Gastrocnemius medialis (tissue), 4 donors: Measurements from ENCODE around the gene RASGRP3. TPM values are rescaled to one million over a fixed set of nuclear protein-coding genes. Genes with fewer than 3 reads are reported as not detected.

Experiments
- ATAC-seq, 2 donors: fragments of 150-250 bp; one replicate each; pipeline ENCODE4 v1.9.1; 2016
- DNase-seq, 2 donors: peaks; one replicate each; pipeline ENCODE4 v3.0.0-alpha.2; 2019
- H3K27ac ChIP-seq, 4 donors: fragments of 200-600 bp; sonication (generic); 1 replicate in 1 of 4; 2 replicates in 3 of 4; pipeline ENCODE4 v1.5.1; 2016 to 2018; ENCODE audit warnings: mild to moderate bottlenecking in 2 of 4, moderate library complexity in 1 of 4
- H3K27me3 ChIP-seq, 3 donors: fragments of 200-600 bp; sonication (generic) in 2 of 3; 1 replicate in 1 of 3; 2 replicates in 2 of 3; pipeline versions ENCODE4 v1.5.1 to v1.6.0; 2016 to 2019; ENCODE audit warnings: mild to moderate bottlenecking in 1 of 3, moderate library complexity in 1 of 3
- H3K36me3 ChIP-seq, 2 donors: fragments of 200-600 bp; sonication (generic) in 1 of 2; one replicate each; pipeline ENCODE4 v1.5.1; 2017 to 2018
- H3K4me1 ChIP-seq, 2 donors: fragments of 200-600 bp; sonication (generic) in 1 of 2; one replicate each; pipeline ENCODE4 v1.5.1; 2016 to 2017; ENCODE audit warnings: mild to moderate bottlenecking in 2 of 2
- H3K4me3 ChIP-seq, 4 donors: fragments of 200-600 bp; sonication (generic) in 3 of 4; 1 replicate in 1 of 4; 2 replicates in 3 of 4; pipeline ENCODE4 v1.5.1; 2016 to 2019; ENCODE audit warnings: mild to moderate bottlenecking in 2 of 4
- H3K9me3 ChIP-seq, 3 donors: fragments of 200-600 bp; sonication (generic) in 2 of 3; 1 replicate in 1 of 3; 2 replicates in 2 of 3; pipeline ENCODE4 v1.5.1; 2016 to 2019
- POLR2A ChIP-seq, 2 donors: fragments of 450-650 bp; IDR thresholded peaks; one replicate each; pipeline ENCODE4 v1.6.1; 2017; ENCODE audit warnings: antibody characterized with exemption in 2 of 2, mild to moderate bottlenecking in 2 of 2, moderate library complexity in 2 of 2
- in situ Hi-C, 4 donors: fragments of 200-750 bp; cut with MboI; loops; one replicate each; pipeline versions ENCODE4 v1.15.0 to v1.8.0; 2017; ENCODE audit warnings: low sequenced_read_pairs in 4 of 4
- intact Hi-C: fragments of 100-400 bp; cut with DNase I; formaldehyde crosslinking; loops from one replicate; pipeline ENCODE4 v1.15.1; 2023; ENCODE audit warnings: low total_unique reads
- total RNA-seq, 4 donors: library from RNA; depleted of rRNA; stranded (reverse); fragments of >200 nt; gene quantifications; one replicate each; pipeline versions ENCODE4 v1.1.0 to v1.2.3, GENCODE V29; 2016
- TF ChIP-seq, protein P1 (sequence below), 5 experiments: fragments of 450-650 bp in 3 of 5; fragments of 200-600 bp in 2 of 5; sonication (generic) in 2 of 5; IDR thresholded peaks in 4 of 5; conservative IDR thresholded peaks in 1 of 5; 1 replicate in 4 of 5; 2 replicates in 1 of 5; pipeline ENCODE4 v1.5.1; 2016 to 2019; ENCODE audit warnings: antibody characterized with exemption in 5 of 5, mild to moderate bottlenecking in 3 of 5, moderate library complexity in 3 of 5

RASGRP3 gene
- total RNA-seq, 4 donors from 2014 or later, result 10.0 to 22.5 (median 12.1) TPM

DNA sequence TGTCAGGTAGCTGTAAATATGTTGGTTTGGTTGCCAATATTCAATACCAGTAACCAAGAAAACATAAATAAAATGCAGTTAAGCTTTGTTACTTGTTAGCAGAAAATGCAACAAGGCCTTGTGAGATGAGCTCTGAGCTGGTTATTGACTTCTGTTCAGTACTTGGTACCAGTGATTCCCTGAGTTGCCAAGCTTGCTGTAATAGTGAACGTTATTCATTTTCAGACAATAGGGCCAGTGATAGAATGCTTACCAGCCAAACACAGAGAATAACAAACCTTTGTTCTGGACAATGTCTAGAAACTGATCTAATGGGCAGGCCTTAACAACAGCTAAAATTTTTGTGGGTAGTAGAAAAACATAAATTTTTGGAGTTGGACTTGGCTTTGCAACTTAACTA is 29.5 kb downstream of the RASGRP3 start:
- in situ Hi-C loops (no loop called here), intact Hi-C loops (no loop called here)
- H3K27me3 ChIP-seq, result no peaks in the 10 kb centered on the region
- H3K4me1 ChIP-seq, result peaks cover 14 to 25% of the 10 kb centered on the region in 2 donors
- no peaks in the 10 kb centered on the region for H3K36me3 ChIP-seq
- TF ChIP-seq POLR2A (IDR thresholded peaks at IDR 0.05), result no peak
- TF ChIP-seq, protein P1, sequence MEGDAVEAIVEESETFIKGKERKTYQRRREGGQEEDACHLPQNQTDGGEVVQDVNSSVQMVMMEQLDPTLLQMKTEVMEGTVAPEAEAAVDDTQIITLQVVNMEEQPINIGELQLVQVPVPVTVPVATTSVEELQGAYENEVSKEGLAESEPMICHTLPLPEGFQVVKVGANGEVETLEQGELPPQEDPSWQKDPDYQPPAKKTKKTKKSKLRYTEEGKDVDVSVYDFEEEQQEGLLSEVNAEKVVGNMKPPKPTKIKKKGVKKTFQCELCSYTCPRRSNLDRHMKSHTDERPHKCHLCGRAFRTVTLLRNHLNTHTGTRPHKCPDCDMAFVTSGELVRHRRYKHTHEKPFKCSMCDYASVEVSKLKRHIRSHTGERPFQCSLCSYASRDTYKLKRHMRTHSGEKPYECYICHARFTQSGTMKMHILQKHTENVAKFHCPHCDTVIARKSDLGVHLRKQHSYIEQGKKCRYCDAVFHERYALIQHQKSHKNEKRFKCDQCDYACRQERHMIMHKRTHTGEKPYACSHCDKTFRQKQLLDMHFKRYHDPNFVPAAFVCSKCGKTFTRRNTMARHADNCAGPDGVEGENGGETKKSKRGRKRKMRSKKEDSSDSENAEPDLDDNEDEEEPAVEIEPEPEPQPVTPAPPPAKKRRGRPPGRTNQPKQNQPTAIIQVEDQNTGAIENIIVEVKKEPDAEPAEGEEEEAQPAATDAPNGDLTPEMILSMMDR (IDR thresholded peaks at IDR 0.05 in 4 of 5, conservative IDR thresholded peaks at IDR 0.05 in 1 of 5), result no peak
- ATAC-seq (no peak), DNase-seq (no peak)
- no peak overlapping the region for H3K4me3 ChIP-seq
- no peaks in the 10 kb centered on the region for H3K9me3 ChIP-seq
- peak overlapping the region in 2 of 4 donors; percentile 5 to 13 for H3K27ac ChIP-seq

DNA sequence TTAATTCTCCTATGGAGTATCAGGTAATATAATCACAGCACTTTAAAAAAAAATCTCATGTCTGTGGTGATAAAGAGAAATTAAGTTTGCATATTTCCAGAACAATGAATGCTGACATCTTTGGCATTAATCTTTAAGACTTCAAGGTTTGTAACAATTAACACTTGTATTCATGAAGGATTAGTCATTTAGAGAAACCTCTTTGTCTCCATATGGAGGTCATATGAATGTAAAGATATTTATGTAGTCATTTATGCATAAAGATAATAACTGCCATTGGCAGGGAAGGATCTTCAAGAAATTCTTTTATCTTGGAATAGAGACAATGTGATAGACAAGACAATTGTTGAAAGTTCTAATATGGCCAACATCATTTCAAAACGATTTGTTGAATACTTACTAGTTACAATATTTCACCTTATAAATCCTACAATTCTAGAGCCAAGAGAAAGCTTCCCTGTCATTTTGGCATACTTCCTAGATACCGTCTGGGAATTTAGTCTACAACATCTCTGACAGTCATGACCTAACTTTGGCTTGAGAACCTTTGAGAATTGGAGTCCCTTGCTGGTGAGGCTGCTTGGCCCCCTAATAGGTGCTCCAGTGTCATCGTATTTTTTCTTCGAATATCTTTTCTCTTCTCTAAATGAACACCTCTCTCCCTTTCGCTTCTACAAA is 33.6 kb downstream of the RASGRP3 start:
- Histone ChIP-seq H3K4me3 (no peak overlapping the region), H3K36me3 (peaks cover 0 to under 1% of the 10 kb centered on the region in 2 donors), H3K4me1 (peaks cover 29 to 38% of the 10 kb centered on the region in 2 donors), H3K9me3 (no peaks in the 10 kb centered on the region), H3K27me3 (no peaks in the 10 kb centered on the region), H3K27ac (peak overlapping the region in 2 of 4 donors; percentile 2 to 20)
- DNase-seq, result no peak
- in situ Hi-C loops (no loop called here), intact Hi-C loops (no loop called here)
- no peak for ATAC-seq
- no peak for TF ChIP-seq POLR2A (IDR thresholded peaks at IDR 0.05)
- TF ChIP-seq, protein P1 (IDR thresholded peaks at IDR 0.05 in 4 of 5, conservative IDR thresholded peaks at IDR 0.05 in 1 of 5), result no peak

DNA sequence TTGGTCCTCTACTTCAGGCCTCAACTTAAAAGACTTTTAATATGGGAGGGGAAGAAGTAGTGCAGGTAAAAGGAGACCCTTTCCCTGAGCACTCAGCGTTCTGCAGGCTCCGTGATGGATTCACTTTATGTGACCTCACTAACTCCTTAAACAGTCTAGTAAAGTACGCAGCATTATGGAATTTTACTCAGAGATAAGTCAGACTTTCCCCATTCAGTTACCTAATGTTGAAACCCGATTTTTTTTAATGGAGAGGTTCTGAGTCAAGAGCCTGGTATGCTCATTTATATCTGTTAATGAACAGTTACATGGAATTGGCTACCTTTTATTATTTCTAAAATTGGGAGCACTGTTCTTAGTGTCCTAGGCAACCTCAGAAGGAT is 34.1 kb downstream of the RASGRP3 start:
- in situ Hi-C loops (no loop called here), intact Hi-C loops (no loop called here)
- H3K4me1 ChIP-seq, result peaks cover 29 to 38% of the 10 kb centered on the region in 2 donors
- no peak overlapping the region for H3K4me3 ChIP-seq
- no peak for TF ChIP-seq POLR2A (IDR thresholded peaks at IDR 0.05)
- TF ChIP-seq, protein P1 (IDR thresholded peaks at IDR 0.05 in 4 of 5, conservative IDR thresholded peaks at IDR 0.05 in 1 of 5), result no peak
- H3K36me3 ChIP-seq, result peaks cover 0 to 6% of the 10 kb centered on the region in 2 donors
- H3K9me3 ChIP-seq, result no peaks in the 10 kb centered on the region
- ATAC-seq (no peak), DNase-seq (no peak)
- no peaks in the 10 kb centered on the region for H3K27me3 ChIP-seq
- H3K27ac ChIP-seq, result peak overlapping the region in 2 of 4 donors; percentile 2 to 12

DNA sequence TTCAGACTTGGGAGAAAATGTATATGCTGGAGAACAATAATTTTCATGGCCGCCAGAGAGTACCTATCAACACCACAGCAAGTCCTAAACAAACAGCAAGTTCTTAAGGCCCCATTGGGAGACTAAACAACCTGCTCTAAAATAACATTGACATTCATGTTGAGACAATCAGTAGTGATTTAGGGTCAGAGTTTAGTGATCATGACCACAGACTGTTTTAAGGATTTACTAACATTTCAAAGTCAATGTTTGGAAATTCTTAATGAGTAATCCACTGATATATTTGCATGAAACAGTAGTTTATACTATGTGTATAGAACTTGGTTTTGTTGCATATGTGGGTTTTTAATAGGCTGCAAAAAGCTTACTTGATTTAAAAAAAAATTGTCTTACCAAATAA is 34.7 kb downstream of the RASGRP3 start:
- Histone ChIP-seq H3K27me3 (no peaks in the 10 kb centered on the region), H3K9me3 (no peaks in the 10 kb centered on the region), H3K4me3 (no peak overlapping the region), H3K36me3 (peaks cover 0 to 12% of the 10 kb centered on the region in 2 donors), H3K4me1 (peaks cover 24 to 33% of the 10 kb centered on the region in 2 donors), H3K27ac (no peak overlapping the region)
- in situ Hi-C loops (no loop called here), intact Hi-C loops (no loop called here)
- DNase-seq (no peak), ATAC-seq (no peak)
- TF ChIP-seq POLR2A (IDR thresholded peaks at IDR 0.05), result no peak
- TF ChIP-seq, protein P1 (IDR thresholded peaks at IDR 0.05 in 4 of 5, conservative IDR thresholded peaks at IDR 0.05 in 1 of 5), result no peak
